ENCODE measurements around the gene PLTP. TPM values are rescaled to one million over a fixed set of nuclear protein-coding genes. Genes with fewer than 3 reads are reported as not detected.

The PLTP gene
- total and polyA plus RNA-seq, 2 of the 13 experiments (the other 11 are each of a cell fraction or from before 2014, with no cell fraction given) = 16.9 to 28.6 TPM

DNA sequence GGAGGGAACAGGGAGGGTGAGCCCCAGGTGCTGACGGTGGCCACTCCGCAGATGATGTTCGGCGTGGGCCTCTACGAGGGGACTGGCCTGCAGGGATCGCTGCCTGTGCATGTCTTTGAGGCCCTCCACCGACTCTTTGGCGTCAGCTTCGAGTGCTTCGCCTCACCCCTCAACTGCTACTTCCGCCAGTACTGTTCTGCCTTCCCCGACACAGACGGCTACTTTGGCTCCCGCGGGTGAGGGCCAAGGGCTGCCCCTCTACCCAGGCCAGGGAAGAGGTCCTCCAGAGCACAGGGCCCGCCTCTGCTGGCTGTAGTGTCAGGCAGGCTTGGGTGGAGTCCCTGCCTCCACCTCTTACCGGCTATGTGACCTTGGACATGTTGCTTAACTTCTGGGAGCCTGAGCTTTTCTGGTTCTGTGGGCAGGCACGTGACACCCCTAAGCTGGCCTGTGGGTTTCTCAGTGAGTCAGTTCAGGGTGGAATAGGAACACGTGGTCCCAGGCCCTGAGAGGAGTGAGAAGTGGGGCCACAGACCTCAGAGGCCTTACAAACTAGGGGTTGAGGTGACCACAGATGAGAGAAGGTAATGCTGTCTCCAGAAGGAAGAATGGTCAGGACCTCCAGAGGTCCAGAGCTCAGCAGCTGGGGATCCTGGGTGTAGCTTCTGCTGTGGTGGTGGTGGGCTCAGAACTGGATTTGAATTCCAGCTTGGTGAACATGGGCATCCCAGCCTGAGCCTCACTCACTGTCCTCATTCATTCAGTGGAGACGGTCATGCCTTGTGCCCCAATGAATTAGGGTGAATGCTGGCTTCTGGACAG lies 34.4 kb upstream of the PLTP start (continued):
- TF ChIP-seq, protein P1, sequence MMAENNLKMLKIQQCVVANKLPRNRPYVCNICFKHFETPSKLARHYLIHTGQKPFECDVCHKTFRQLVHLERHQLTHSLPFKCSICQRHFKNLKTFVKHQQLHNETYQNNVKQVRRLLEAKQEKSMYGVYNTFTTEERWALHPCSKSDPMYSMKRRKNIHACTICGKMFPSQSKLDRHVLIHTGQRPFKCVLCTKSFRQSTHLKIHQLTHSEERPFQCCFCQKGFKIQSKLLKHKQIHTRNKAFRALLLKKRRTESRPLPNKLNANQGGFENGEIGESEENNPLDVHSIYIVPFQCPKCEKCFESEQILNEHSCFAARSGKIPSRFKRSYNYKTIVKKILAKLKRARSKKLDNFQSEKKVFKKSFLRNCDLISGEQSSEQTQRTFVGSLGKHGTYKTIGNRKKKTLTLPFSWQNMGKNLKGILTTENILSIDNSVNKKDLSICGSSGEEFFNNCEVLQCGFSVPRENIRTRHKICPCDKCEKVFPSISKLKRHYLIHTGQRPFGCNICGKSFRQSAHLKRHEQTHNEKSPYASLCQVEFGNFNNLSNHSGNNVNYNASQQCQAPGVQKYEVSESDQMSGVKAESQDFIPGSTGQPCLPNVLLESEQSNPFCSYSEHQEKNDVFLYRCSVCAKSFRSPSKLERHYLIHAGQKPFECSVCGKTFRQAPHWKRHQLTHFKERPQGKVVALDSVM (CRISPR knock-in tag; IDR thresholded peaks at IDR 0.05) = peak; percentile 98
- TF ChIP-seq, protein P2, sequence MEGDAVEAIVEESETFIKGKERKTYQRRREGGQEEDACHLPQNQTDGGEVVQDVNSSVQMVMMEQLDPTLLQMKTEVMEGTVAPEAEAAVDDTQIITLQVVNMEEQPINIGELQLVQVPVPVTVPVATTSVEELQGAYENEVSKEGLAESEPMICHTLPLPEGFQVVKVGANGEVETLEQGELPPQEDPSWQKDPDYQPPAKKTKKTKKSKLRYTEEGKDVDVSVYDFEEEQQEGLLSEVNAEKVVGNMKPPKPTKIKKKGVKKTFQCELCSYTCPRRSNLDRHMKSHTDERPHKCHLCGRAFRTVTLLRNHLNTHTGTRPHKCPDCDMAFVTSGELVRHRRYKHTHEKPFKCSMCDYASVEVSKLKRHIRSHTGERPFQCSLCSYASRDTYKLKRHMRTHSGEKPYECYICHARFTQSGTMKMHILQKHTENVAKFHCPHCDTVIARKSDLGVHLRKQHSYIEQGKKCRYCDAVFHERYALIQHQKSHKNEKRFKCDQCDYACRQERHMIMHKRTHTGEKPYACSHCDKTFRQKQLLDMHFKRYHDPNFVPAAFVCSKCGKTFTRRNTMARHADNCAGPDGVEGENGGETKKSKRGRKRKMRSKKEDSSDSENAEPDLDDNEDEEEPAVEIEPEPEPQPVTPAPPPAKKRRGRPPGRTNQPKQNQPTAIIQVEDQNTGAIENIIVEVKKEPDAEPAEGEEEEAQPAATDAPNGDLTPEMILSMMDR (CRISPR knock-in tag; IDR thresholded peaks at IDR 0.05) = peak; percentile 46
- TF ChIP-seq DNMT3B (CRISPR knock-in tag; conservative IDR thresholded peaks at IDR 0.05) = peak; percentile 99
- peak; percentile 92 for TF ChIP-seq TOPORS (CRISPR knock-in tag; IDR thresholded peaks at IDR 0.05)
- TF ChIP-seq, protein P3, sequence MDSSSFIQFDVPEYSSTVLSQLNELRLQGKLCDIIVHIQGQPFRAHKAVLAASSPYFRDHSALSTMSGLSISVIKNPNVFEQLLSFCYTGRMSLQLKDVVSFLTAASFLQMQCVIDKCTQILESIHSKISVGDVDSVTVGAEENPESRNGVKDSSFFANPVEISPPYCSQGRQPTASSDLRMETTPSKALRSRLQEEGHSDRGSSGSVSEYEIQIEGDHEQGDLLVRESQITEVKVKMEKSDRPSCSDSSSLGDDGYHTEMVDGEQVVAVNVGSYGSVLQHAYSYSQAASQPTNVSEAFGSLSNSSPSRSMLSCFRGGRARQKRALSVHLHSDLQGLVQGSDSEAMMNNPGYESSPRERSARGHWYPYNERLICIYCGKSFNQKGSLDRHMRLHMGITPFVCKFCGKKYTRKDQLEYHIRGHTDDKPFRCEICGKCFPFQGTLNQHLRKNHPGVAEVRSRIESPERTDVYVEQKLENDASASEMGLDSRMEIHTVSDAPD (CRISPR knock-in tag; IDR thresholded peaks at IDR 0.05) = peak; percentile 83
- TF ChIP-seq, protein P4, sequence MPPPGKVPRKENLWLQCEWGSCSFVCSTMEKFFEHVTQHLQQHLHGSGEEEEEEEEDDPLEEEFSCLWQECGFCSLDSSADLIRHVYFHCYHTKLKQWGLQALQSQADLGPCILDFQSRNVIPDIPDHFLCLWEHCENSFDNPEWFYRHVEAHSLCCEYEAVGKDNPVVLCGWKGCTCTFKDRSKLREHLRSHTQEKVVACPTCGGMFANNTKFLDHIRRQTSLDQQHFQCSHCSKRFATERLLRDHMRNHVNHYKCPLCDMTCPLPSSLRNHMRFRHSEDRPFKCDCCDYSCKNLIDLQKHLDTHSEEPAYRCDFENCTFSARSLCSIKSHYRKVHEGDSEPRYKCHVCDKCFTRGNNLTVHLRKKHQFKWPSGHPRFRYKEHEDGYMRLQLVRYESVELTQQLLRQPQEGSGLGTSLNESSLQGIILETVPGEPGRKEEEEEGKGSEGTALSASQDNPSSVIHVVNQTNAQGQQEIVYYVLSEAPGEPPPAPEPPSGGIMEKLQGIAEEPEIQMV (CRISPR knock-in tag; IDR thresholded peaks at IDR 0.05; ENCODE audit: low read depth) = no peak
- TF ChIP-seq ZNF569 (CRISPR knock-in tag; IDR thresholded peaks at IDR 0.05; ENCODE audit: borderline replicate concordance) = no peak
- TF ChIP-seq ZNF354B (CRISPR knock-in tag; IDR thresholded peaks at IDR 0.05) = no peak
- TF ChIP-seq BATF2 (CRISPR knock-in tag; IDR thresholded peaks at IDR 0.05) = 0 out of 2 replicates have a peak, but pooled peaks have one; percentile 9
- TF ChIP-seq ISL2 (CRISPR knock-in tag; IDR thresholded peaks at IDR 0.05) = peak; percentile 76; the same call in 1 of the 2 replicates
- TF ChIP-seq, protein P5, sequence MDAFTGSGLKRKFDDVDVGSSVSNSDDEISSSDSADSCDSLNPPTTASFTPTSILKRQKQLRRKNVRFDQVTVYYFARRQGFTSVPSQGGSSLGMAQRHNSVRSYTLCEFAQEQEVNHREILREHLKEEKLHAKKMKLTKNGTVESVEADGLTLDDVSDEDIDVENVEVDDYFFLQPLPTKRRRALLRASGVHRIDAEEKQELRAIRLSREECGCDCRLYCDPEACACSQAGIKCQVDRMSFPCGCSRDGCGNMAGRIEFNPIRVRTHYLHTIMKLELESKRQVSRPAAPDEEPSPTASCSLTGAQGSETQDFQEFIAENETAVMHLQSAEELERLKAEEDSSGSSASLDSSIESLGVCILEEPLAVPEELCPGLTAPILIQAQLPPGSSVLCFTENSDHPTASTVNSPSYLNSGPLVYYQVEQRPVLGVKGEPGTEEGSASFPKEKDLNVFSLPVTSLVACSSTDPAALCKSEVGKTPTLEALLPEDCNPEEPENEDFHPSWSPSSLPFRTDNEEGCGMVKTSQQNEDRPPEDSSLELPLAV (CRISPR knock-in tag; conservative IDR thresholded peaks at IDR 0.05; ENCODE audit: low read depth) = no peak
- peak; percentile 76; the same call in 1 of the 2 replicates for TF ChIP-seq DZIP1 (CRISPR knock-in tag; IDR thresholded peaks at IDR 0.05)

Measured in HepG2 (cell line).